ENCODE data around the gene SEPTIN1.

Gene SEPTIN1

DNA sequence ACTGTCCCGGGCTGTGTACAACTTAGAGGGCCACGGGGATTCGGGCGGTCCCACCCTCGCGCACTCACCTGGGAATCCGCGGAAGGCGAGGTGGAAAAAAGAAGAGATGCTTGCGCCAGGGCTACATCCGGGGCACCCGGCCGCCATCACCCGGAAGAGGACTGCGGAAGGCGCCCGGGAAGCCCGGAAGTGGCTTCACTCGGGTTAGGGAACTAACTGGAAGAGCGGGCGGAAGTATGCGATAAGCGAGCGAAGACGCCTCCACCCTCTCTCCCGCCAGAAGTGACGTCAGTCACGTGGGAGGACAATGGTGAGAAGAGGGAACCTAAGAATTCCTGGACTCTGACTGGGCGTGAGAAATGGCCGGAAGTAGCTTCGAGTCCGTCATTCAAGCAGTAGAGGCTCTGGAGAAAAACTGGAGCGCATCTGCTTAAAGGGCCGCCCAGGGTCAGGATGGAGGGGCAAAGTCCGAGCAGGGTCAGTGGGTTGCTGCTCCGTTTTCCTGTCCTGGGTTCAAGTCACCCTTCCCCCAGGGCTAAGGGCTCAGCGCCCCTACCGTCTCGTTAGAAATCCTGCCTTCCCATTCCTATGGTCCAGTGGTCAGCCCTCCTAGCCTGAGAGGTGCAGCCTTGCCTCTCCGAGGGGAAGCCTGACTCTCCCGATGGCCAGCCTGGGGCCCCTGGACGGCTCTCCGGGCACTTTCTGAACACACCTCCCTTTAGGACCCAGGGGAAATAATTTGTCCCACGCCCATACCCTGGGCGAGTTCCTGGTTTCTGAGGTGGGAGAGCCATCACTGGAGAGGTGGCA, 27.0 kb downstream of the SEPTIN1 start, which contains the start of gene CD2BP2:
Gene CD2BP2, minus strand, starts transcription at position 165 of the 810 bp plus-strand sequence. CDS start 627 bp downstream, outside the sequence.
- H3K4me3 ChIP-seq (replicated peaks; ENCODE audit: low read depth, low read length) = peak within 1 kb of the TSS; percentile 78
- TF ChIP-seq, protein P1, sequence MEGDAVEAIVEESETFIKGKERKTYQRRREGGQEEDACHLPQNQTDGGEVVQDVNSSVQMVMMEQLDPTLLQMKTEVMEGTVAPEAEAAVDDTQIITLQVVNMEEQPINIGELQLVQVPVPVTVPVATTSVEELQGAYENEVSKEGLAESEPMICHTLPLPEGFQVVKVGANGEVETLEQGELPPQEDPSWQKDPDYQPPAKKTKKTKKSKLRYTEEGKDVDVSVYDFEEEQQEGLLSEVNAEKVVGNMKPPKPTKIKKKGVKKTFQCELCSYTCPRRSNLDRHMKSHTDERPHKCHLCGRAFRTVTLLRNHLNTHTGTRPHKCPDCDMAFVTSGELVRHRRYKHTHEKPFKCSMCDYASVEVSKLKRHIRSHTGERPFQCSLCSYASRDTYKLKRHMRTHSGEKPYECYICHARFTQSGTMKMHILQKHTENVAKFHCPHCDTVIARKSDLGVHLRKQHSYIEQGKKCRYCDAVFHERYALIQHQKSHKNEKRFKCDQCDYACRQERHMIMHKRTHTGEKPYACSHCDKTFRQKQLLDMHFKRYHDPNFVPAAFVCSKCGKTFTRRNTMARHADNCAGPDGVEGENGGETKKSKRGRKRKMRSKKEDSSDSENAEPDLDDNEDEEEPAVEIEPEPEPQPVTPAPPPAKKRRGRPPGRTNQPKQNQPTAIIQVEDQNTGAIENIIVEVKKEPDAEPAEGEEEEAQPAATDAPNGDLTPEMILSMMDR (IDR thresholded peaks at IDR 0.05; ENCODE audit: low read length, missing control alignments) = no peak
- peak; percentile 100 for DNase-seq (ENCODE audit: low read depth)

DNA sequence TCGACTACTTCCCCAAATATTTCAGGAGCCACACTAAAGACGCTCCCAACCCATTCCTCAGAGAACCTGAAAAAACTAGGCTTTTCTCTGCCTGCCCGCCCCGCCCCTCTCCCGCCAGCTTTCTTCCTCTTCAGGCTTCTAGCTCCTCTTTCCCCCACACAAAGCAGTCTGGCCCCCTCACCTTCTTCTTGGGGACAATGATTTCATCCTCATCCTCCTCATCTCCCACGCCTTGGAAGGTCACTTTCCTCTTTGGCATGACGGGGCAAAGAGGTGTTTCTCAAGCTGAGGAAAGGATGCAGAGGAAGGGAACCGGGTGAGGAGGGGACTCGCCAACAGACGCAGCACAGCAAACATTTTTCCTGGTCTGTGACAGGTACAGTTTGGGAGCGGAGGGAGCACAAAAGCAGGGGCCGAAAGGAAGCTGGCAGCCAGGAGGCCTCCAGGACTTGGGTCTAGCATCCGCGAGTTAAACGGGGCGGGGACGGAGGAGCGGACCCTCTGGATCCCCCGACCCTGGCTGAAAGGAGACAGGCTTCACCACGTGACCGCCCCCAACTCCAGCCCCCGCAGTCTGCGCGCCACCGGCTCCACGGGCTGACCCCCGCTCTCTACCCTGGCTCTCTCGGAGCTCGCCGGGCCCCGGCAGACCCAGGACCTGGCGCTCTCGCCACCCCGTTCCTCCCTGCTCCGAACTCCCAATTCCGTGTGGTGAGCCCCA, 27.8 kb downstream of the SEPTIN1 start:
- H3K4me3 ChIP-seq (replicated peaks; ENCODE audit: low read depth, low read length) = peak overlapping the region; percentile 78
- DNase-seq (ENCODE audit: low read depth) = no peak
- TF ChIP-seq, protein P1 (IDR thresholded peaks at IDR 0.05; ENCODE audit: low read length, missing control alignments) = no peak

DNA sequence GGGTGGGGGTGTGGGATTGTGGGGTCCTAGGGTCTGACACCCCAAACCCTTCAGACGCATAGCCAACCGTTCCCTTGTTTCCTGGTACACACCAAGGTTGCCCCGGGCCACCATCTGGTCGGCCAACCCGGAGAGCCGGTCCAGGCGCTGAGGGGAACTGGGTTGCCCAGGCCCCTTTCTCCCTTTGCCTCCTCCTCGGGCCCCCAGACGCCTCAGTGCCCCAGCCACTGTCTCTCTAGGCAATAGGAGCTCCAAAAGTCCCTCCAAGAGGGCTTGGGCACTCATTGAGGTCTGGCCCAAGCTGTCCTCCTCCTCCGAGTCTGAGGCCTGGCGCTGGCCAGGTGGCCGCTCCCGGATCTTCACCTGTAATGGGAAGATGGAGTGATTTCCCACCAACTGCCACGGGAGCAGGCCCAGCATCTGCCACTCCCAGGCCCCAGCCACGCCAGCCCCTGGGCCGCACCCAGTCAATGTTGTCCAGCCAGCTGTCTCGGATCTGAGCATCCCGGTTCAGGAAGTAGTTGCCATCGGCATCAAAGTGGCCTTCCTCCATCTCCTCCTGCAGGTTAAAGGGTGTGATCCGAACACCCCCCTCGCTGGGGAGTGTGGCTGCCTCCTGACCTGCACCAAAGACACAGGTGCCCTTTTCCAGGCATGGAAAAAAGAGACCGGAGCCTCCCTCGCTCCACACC, 28.8 kb downstream of the SEPTIN1 start:
- TF ChIP-seq, protein P1 (IDR thresholded peaks at IDR 0.05; ENCODE audit: low read length, missing control alignments) = no peak
- peak overlapping the region; percentile 78 for H3K4me3 ChIP-seq (replicated peaks; ENCODE audit: low read depth, low read length)
- no peak for DNase-seq (ENCODE audit: low read depth)

DNA sequence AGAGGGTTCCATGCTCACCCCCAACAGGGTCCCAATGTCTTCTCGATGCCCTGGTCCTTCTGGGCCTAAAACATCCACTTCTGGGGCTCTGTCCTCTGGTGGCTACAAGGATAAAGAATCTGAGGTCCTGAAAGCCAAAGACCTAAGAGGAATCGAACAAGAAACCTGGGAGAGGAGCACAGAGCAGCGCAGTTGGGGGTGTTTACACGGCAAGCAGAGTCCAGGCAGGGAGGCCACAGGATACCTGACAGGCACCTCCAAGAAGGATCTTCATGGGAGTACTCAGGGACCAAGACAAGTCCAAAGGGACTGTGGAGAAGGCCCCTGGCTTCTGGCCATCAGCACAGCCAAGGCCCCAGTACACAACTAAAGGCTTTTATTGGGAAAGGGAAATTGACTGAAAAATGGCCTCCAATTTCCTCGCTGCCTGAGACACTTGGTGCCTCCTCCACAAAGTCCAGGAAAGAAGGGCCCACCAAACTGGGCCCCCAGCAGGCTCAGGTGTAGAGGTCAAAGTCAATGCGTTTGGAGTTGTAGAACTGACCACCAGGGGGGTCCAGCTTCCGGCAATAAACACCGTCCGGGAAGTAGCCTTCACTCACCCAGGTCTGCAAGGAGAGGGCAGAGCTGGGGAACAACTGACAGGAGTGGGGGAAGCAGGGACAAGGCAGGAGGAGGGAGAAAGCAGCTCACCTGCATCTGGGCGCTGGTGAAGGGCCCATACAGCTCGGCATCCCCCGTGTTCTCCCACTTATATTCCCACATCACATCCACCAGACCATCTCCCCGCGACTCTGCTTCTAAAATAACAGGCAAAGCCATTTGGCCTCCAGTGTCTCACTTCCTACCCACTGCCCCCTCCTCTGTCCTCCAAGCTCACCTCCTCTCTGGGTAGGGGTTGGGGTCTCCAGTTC, 29.6 kb downstream of the SEPTIN1 start:
- no peak for DNase-seq (ENCODE audit: low read depth)
- no peak overlapping the region for H3K4me3 ChIP-seq (replicated peaks; ENCODE audit: low read depth, low read length)

DNA sequence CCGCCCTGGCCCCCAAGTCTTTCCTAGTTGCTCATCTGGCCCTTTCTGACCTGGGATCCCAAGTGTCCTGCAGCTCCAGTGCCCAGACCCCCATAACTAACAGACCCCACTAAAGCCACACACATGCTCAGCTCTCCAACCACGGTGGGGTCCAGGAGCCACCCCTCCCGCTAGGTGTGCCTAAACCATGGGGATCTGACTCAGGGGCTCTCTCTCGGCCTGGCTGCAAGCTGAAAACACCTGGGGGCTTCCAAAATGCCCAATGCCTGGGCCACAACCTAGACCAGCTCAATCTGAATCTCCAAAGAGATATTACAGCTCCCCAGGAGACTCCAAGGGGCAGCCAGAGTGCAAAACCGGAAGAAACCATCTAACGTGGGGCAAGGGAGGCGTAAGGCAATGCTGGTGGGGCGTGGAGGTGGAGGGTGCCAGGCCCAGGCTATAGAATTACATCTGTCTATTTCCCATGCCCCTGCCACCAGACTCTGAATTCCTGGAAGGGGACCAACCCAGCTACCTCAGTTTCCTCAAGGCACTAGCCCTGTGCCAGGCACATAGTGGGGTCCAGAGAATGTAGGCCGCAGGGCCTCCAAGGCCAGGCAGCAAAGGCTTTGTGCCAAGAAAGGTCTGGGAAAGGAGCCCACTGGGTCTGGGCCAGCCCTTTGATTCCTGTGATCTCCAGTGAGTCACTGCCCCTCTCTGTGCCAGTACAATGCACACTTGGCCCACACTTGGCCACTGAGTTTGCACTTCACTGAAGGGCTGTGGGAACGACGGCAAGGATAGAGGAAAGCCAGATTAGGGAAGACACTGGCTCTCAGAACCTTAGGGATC, 30.6 kb downstream of the SEPTIN1 start:
- peak; percentile 97 for DNase-seq (ENCODE audit: low read depth)
- H3K4me3 ChIP-seq (replicated peaks; ENCODE audit: low read depth, low read length) = no peak overlapping the region
- TF ChIP-seq, protein P1 (IDR thresholded peaks at IDR 0.05; ENCODE audit: low read length, missing control alignments) = no peak

More for the DNA sequence above, 29.6 kb downstream of the SEPTIN1 start:
- TF ChIP-seq, protein P1 (IDR thresholded peaks at IDR 0.05; ENCODE audit: low read length, missing control alignments) = peak; percentile 5
